ENCODE measurements around the gene CASD1.

CASD1 gene

DNA sequence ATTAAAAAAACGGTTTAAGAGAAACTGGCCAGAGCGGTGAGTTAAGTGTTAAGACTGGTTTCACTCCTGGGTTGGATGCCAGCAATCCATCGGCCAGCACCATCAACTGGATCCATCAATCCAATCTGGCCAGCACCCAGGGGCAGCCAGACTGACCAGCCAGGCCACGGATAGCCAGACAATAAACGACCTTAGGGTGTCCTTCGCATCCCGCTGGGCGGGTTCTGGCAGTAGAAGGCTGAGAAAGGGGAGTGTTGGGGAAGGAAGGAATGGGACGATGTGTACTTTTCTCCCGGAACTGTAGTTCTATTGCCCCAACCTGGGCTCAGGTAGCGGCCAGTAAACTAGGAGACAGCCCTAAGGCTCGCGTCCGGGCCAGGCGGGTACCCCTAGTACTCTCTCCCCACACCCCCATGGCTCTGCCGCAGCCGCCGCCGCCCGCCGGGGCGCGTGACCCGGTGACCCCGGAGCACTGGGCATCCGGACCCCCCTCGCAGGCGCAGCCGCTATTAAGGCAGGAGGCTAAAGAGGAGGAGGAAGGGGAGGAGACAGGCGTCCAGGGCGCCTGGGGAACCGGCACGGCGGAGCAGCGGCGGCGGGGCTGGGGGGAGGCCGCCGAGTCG is at the start of gene CASD1:
Gene CASD1 (plus strand): TSS at position 546 of the 623 bp plus-strand sequence. CDS start 276 bp downstream, outside the sequence.
- DNase-seq: peak; percentile 62 to 68

DNA sequence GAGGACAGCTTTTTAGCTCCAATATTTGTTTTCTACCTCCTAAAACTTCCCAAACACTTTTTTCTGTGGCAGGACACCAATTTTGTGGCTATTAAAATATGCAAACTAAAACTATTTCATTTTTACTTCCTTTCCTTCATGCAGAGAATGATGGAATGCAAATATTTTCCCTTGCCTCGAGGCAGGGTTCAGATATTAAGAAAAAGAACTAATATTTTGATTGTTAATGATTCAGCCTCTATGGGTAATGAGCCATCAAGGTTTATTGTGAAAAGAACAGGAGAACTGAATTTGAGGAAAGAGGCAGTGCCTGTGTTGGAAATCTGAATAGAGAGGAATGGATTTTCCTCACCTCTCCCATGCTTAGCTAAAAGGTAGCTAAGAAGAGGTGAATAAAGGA is 43.1 kb upstream of the CASD1 start:
- DNase-seq: no peak

DNA sequence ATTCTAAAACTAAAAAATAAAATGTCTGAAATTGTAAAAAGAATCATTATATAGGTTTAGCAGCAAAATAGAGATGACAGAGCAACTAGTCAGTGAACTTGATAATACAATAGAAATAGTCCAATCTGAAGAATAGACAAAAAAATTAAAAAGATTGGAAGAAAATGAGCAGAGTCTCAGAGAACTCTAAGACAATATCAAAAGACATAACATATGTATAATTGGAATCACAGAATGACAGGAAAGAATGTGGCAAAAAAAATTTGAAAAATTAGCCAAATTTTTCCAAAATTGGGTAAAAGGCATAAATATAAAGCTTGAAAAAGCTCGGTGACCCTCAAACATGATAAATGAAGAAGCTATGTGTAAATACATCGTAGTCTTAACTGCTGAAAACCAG is 38.0 kb upstream of the CASD1 start:
- no peak for DNase-seq

DNA sequence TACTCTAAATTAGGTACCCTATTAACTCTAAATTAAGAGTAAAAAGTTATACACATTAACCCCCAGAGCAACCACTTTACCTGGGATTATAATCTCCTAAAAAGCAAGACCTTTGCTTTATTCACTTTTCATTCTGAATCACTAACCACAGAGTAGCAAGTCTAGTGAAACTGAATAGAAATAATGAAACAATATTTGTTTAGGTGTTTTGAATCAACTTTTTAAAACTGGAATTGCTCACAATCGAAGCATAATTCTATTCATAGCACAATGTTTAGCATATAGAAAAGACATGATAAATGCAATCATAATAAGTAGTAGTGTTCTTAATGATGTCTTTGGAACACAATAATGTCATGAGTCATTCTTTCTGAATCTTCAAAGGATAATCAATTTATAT is 37.0 kb upstream of the CASD1 start:
- DNase-seq: no peak

DNA sequence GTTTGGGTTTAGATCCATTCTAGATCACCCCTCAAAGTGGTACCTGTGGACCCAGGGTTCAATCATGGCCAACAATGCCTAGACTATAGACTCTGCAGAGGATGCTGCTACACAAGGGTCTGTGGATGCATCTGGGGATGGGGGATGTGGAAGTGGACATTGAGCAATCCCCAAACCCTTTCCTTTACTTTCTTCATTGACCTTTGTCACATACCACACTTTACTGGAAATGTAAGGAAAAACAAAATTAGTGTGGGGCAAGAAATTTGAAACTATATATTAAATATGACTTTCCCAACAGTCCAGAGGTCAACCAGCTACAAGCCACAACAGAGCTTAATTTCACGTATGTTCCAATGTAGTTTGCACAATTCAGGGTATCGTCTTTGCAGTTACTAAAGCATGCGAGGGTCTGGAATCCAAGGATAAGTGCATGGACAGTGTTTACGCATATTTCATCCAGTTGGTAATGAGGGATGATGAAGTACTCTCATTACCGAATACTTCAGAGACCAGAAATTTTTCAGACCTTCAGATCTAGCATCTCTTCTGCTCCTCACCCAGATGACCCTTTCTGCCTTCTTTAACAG is 33.3 kb upstream of the CASD1 start:
- no peak for DNase-seq

DNA sequence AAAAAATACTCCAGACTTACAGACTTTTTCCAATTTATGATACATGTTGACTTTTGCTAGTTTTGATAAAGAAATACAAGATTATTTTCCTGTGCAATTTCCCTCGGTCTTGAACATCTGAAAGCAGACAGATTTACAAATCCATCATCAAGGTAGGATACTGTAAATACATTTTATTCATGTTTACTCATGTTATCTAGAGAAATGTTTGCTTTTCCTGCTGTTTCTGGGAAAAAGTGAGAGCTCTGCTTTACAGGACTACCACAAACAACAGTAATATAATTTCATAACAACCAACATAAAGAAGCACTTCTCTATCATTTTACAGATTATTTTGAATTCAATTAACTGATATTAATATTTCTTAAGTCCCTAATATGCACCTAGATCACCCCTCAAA is 31.7 kb upstream of the CASD1 start:
- no peak for DNase-seq

DNA sequence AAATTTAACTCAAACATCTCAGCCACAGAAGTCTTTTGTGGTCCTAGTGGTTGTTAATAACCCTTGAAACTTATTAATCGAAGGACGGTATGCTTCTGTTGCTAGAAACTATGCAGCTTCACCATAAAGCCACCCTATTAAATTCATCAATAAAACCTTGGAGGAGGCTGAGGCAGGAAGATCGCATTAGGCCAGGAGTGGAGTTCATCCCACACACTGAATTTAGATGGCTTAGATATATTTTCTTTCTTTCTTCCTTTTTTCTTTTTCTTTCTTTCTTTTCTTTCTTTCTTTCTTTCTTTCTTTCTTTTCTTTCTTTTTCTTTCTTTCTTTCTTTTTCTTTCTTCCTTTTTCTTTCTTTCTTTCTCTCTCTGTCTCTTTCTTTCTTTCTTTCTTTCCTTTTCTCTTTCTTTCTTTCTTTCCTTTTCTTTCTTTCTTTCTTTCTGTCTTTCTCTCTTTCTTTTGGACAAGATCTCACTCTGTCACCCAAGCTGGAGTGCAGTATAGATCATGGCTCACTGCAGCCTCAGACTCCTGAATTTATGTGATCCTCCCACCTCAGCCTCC is 30.9 kb upstream of the CASD1 start:
- DNase-seq: no peak

DNA sequence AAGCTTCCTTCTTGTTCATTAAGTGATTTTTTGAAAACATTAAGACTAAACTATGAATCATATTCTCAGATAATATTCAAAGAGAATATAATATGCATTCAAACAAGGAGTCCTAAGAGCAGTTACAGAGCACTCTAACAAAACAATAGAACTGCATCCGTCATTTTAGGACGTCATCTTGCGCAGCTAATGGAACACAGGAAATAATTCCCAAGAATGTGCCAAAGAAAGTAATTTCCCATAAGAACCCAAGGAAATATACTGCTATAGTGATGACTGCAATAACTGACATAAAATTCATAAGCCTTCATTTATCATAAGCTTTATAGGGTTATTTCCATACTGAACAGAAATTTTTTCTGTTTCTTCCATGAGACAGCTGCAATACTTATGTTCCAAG is 28.3 kb upstream of the CASD1 start:
- DNase-seq: no peak

DNA sequence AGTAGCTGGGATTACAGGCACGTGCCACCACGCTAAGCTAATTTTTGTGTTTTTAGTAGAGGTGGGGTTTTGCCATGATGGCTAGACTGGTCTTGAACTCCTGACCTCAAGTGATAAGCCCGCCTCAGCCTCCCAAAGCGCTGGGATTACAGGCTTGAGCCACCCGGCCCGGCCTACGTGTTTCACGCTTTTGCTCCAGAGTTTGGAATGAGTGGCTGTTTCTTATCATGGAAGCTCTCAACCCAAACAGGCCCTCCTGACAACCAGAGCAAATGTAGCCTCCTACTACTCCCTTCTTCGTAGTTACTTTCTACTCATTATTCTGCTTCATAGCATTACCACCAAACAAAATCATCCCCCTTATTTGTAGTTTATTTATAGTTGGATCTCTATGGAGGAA is 26.8 kb upstream of the CASD1 start:
- no peak for DNase-seq

DNA sequence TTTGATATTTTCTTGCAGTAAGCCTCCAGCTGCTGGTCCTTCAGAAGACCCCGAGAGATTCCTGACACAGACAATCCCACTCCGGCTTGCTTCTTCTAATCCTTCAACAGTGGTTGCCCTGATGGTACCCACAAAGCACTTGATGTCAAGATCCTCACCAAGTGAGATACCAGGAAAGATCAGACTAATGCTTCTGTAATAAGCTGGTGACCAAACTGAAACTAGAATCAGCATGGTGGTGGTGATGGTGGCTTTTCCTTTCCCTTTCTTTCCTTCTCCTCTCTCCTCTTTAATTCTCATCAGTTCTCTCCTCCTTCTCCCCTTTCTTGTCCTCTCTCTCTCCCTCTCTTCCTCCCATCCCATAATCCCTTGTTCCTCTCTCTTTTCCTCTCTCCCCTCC is 25.8 kb upstream of the CASD1 start:
- DNase-seq: no peak

DNA sequence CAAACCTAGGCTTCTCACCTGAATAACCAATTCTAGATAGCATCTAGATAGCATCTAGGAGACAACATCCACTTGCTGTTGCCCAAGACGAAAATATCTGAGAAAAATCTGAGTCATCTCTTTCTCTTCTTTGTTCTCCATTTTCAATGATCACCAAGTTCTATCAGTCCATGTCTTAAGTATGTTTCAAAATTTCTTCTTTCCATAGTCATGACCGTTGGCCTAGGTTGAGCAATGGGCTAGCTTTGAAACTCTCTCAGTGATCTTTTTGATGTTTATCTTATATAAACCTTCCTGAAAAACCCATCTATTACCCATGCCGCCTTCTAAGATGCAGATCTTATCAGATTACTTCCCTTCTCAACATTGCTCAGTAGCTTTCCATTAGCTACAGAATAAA is 23.4 kb upstream of the CASD1 start:
- no peak for DNase-seq

DNA sequence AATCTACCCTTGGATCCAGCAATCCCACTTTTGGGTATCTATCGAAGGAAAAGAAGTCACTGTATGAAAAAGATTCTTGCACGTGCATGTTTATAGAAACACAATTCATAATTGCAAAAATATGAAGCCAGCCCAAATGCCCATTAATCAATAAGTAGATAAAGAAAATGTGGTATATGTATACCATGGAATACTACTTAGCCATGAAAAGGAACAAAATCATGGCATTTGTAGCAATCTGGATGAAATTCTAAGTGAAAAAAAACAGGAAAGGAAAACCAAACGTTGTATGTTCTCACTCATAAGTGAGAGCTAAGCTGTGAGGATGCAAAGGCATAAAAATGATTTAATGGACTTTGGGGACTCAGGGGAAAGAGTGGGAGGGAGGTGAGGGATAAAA is 18.2 kb upstream of the CASD1 start:
- no peak for DNase-seq

DNA sequence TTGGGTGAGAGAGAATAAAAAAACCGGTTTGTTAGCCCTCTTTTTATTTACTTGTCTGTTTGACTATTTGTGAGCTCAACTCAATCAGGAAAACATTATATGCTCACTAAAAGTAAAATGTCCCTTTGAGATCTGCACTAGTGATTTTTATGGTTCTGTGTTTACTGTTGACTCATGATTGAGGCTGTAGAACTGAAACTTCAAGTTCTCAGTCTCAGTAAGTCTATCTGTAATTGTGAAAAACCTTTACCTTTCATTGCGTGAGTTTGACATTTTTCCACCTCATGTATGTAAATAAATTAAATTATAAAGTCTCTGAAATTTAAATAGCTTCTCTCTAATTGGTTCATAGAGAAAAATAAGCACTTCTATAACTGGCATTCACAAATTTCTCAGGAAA is 17.0 kb upstream of the CASD1 start:
- DNase-seq: no peak

DNA sequence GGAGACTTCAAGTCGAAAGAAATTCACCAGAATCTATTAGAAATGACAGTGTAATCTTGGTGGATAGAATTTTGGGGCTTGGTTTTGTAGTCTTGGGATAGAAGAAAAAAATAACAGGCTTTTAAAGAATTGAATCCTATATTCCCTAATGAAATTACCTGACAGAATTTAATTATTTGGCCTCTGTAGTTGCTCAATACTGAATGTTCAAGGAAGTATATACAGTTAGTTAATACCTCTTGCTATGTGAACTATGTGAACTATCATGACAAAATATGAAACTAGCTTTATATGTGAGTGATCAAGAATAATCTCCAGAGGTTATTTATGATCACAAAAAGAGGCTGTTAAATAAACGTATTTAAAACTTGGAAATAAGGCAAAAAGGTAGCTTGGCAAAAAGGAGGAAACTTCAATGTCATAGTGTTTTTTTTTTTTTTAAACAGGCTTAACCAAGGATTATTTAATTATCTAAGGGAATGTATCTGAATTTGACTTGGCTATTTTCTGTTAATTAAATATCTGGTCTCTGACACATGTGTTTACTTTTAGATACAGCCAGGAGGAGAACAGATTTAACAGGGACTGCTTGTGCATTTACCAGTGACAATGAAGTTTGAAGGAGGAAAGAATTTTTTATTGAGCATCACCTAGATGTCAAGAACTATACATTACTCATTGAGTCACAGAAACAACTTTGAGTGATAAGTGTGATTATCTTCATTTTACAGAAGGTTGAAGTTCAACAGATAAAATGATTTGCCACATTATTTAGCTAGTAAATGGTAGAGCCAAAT is 11.5 kb upstream of the CASD1 start:
- no peak for DNase-seq

DNA sequence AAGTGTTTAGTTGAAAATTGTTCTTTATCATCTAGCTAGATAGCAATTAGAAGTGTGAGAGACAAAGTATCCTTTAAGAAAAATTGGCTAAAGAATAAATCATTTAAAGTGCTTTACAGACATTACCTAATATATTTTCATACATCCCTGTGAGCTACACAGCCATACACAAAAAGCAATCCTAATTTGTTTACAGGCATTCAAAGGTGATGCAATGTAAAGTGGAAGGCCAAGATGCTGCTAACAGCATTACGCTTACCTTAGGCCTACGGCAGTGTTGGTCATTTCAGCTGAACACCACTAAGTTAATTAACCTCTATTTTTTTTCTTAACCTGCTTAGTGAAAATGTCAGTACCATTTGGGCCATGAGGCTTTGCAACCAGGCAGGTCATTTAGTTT is 10.7 kb upstream of the CASD1 start:
- no peak for DNase-seq

DNA sequence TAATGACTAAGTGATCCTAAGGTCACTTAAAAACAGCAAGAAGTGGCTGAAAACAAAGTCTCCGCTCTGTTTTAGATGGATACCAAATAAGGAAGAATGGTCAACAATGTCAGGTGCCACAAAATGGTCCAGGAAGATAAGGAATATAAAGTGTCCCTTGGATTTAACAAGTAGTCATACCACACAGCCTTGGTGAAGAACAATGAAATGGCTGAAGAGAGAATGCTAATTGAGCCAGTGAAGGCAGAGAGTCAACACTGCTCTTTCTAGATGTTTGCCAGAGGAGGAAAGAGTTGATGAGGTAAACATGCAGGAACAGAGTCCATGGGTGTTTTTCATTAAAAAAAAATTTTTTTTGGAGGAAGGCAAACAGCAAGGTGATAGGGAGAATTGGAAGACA is 2.1 kb upstream of the CASD1 start:
- no peak for DNase-seq

DNA sequence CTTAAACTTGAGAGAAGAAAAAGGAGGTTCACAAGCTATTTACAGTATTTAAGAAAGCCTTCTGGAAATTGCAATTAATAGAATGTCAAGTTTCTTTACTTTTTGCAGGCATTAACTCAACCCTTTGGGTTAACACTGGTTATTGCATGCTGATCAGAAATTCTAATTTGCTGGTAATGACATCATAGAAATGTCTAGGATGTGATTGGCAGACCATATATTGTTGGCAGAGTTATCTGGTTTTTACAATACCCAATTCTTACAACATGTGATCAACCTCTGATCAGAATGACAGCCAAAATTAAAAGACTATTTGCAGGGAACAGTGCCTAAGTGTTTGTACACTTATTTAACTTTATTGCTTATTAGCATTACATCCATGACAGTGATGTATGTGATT is 1.6 kb upstream of the CASD1 start:
- DNase-seq: no peak

DNA sequence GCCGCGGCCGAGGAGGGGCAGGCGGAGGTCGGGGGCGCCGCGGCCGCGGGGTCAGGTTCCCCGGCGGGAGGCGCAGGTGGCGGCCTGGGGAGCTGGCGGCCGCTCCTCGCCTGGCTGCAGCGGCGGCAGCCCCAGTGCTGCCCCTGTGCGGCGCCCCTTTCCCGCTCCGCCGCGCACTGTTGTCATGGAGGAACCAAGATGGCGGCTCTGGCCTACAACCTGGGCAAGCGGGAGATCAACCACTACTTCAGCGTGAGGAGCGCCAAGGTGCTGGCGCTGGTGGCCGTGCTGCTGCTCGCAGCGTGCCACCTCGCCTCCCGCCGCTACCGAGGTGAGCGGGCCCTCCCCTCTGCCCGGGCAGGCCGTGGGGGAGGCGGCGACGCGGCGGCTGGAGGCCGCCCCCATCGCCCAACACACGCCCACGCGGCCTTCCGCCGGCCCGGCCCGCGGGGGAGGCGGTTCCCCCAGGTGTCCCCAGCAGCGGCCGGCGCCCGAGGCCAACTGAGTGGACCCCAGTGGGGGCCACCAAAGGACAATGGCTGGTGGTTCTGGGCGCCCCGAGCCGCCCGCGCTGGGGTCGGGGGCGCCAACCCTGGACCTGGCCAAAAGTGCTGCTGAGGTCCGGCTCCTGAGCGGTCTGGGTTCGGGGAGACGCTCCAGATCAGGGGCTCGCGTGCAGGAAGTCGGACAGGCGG is 425 bp downstream of the CASD1 start:
- DNase-seq: peak; percentile 60 to 69

DNA sequence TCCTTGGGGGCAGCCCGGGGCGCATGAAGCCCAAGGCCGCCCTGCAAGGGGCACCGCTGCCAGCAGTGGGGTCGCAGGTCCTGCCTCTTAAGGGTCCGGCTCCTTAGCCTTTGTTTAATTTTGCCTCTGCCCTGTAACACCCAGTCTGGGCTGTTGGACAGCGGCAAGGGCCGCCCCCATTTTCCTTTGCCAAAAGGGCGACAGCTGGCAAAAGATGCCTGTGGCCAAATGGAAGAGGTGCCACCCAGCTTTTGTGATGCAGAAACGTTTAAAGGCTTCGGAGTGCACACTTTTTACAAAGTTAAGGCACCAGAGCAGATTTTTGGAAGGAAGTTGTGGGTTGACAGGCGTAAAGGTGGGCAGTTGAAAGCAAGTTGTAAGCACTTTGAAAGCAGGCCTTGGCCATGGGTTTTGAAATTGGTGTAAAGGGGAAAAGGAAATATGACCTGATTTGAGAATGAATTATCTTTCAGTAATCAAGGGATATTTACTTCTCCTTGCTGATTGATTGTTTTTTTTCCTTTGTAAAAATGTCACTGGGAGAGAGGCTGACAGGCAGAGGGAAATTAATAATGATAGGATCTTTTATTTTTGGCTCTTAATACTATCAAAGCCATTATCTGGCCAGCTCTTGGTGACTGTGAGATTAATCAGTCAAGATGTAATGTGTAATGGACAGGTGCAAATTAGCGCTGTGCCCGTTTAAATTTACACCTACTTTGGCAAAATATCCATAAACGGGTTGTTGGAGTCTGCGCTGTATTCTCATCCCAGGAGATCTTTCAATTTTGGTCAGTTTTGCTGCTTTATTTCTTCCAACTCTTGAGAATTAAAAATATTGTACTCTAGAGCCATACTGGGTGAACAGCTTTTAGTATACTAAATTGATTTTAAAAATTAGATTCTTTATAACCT is 1.2 kb downstream of the CASD1 start:
- DNase-seq: peak; percentile 34 to 45

DNA sequence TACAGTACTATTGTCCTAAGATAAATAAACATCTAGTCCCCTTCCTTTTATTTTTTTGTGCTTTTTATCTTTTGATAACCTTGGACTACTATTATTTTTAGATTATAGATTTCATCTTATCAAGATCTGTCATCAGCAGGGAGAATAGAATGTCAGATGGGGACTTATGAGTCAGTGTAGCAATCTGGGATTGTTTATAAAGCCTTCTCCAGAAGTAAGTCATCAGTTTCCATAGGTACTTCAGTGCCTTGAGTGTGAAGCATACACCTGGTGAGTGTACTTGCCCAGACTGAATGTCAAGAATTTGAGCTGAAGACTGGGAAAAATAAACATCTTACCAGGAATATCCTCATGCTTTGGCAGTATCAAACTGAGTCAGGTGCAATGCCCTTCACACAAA is 2.1 kb downstream of the CASD1 start:
- DNase-seq: no peak

DNA sequence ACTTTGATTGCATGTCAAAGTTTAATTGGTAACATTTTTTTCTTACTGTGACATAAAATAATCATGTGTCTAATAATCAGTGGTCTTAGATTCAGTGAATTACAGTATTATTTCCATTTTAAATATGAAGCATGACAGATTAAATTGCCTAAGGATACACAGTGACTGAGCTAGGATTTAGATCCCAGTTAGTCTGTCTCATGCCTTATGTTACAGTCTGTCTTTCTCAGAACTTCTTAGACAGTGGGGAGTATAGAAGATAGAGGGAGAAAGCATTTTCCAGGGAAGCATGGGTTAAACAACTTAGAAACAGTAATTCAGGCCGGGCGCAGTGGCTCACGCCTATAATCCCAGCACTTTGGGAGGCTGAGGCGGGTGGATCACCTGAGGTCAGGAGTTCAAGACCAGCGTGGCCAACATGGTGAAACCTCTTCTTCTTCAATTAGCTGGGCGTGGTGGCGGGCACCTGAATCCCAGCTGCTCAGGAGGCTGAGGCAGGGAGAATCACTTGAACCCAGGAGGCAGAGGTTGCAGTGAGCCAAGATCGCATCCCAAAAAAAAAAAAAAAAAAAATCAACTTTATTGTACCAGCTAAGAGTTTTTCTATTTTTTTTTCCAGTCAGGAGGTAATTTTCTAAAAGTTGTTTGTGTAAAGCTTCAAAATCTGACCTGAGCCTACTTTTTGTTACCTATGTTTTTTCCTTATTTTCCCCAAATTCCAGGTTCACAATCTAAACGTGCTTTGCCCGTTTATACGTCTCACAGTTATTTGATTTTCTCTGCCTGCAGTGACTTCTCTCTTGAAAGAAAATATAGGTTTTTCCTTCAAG is 3.3 kb downstream of the CASD1 start:
- no peak for DNase-seq

DNA sequence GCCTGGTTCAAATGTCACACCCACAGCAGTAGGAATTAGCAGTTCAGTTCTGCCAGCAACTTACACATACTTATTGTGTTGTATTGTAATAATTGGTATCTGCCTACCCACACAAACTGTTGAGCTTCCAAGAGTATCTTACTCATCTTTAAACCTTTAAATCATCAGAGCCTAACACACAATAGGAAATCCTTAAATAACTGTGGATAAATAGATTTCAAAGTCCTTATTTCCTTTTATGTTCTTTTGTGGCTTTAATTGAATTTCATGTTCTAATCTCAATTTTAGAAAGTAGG is 3.9 kb downstream of the CASD1 start:
- no peak for DNase-seq
